GM23338 (cell line): ENCODE data around the gene CPB1. TPM values are rescaled to one million over a fixed set of nuclear protein-coding genes. Genes with fewer than 3 reads are reported as not detected.

Experiments used
- ATAC-seq: fragments of 200-7000 bp; cut with Tn5 transposase; 3 replicates; pipeline ENCODE4 v1.9.1; 2020
- DNase-seq: peaks from one replicate; pipeline ENCODE4 v3.0.0-alpha.2; 2015; ENCODE audit warnings: low spot score
- H2AFZ ChIP-seq: fragments of 200-600 bp; sonication (generic); 2 replicates; pipeline ENCODE4 v1.8.0; 2016; ENCODE audit warnings: antibody characterized with exemption, mild to moderate bottlenecking, moderate library complexity
- H3F3A ChIP-seq: fragments of 200-600 bp; sonication (generic); replicated peaks from 2 replicates; pipeline ENCODE4 v1.8.0; 2017; ENCODE audit warnings: antibody characterized with exemption, mixed run types, low read depth
- H3K27ac ChIP-seq: fragments of 200-600 bp; sonication (generic); 2 replicates; pipeline ENCODE4 v1.6.1; 2016; ENCODE audit warnings: low read depth
- H3K27me3 ChIP-seq: fragments of 200-600 bp; sonication (generic); 2 replicates; pipeline ENCODE4 v1.8.0; 2016; ENCODE audit warnings: mild to moderate bottlenecking, mixed run types, moderate library complexity; ENCODE audit not compliant: insufficient read depth
- H3K36me3 ChIP-seq: fragments of 200-600 bp; sonication (generic); 2 replicates; pipeline ENCODE4 v1.8.0; 2016; ENCODE audit warnings: mild to moderate bottlenecking; ENCODE audit not compliant: insufficient read depth
- H3K4me1 ChIP-seq: fragments of 200-600 bp; sonication (generic); 2 replicates; pipeline ENCODE4 v1.8.0; 2016; ENCODE audit warnings: mild to moderate bottlenecking, moderate library complexity; ENCODE audit not compliant: insufficient read depth
- H3K4me2 ChIP-seq: fragments of 200-600 bp; sonication (generic); 2 replicates; pipeline ENCODE4 v1.7.1; 2017; ENCODE audit warnings: mixed run types
- H3K4me3 ChIP-seq: fragments of 200-600 bp; sonication (generic); 2 replicates; pipeline ENCODE4 v1.6.1; 2016; ENCODE audit warnings: mixed run types
- H3K79me2 ChIP-seq: fragments of 200-600 bp; sonication (generic); replicated peaks from 2 replicates; pipeline ENCODE4 v1.8.0; 2017; ENCODE audit warnings: mild to moderate bottlenecking; ENCODE audit not compliant: insufficient read depth
- H3K9me2 ChIP-seq: fragments of 200-600 bp; sonication (generic); 2 replicates; pipeline ENCODE4 v1.8.0; 2017; ENCODE audit not compliant: insufficient read depth
- H4K20me1 ChIP-seq: fragments of 200-600 bp; sonication (generic); replicated peaks from 2 replicates; pipeline ENCODE4 v1.8.0; 2017; ENCODE audit warnings: mild to moderate bottlenecking; ENCODE audit not compliant: insufficient read depth
- H3K27ac Mint-ChIP-seq: 2 replicates; pipeline ENCODE4 v1.8.0; 2020; ENCODE audit warnings: inconsistent platforms, mild to moderate bottlenecking, moderate library complexity, mixed read lengths
- H3K27me3 Mint-ChIP-seq: 3 replicates; pipeline ENCODE4 v1.8.0; 2022; ENCODE audit warnings: low read depth, mild to moderate bottlenecking, moderate library complexity, mixed read lengths, inconsistent platforms; ENCODE audit not compliant: insufficient read depth, poor library complexity
- H3K36me3 Mint-ChIP-seq: 3 replicates; pipeline ENCODE4 v1.8.0; 2021; ENCODE audit warnings: low read depth, mild to moderate bottlenecking, inconsistent platforms, moderate library complexity, mixed read lengths
- H3K4me1 Mint-ChIP-seq: 3 replicates; pipeline ENCODE4 v1.8.0; 2020; ENCODE audit warnings: mild to moderate bottlenecking, inconsistent platforms, mixed read lengths
- H3K4me3 Mint-ChIP-seq: 3 replicates; pipeline ENCODE4 v1.8.0; 2021; ENCODE audit warnings: moderate library complexity, mild to moderate bottlenecking, inconsistent platforms, mixed read lengths
- H3K9me3 Mint-ChIP-seq: 3 replicates; pipeline ENCODE4 v1.8.0; 2020; ENCODE audit warnings: moderate library complexity, mild to moderate bottlenecking, inconsistent platforms, mixed read lengths
- CREB1 ChIP-seq: fragments of 250-450 bp; sonication (Bioruptor Pico); IDR thresholded peaks from 2 replicates; pipeline ENCODE4 v1.5.0; 2020; ENCODE audit warnings: low read depth, mild to moderate bottlenecking, moderate library complexity
- ETS1 ChIP-seq: IDR thresholded peaks from 2 replicates; pipeline ENCODE4 v1.6.1; 2016; ENCODE audit warnings: antibody characterized with exemption
- EZH2 ChIP-seq: fragments of 200-600 bp; sonication (generic); IDR thresholded peaks from one replicate; pipeline ENCODE4 v1.8.0; 2017; ENCODE audit warnings: antibody characterized with exemption, mild to moderate bottlenecking, low read depth; ENCODE audit not compliant: unreplicated experiment
- EZH2phosphoT487 ChIP-seq: fragments of 200-600 bp; sonication (generic); IDR thresholded peaks from one replicate; pipeline ENCODE4 v1.8.1; 2018; ENCODE audit warnings: antibody characterized with exemption; ENCODE audit not compliant: unreplicated experiment
- JUNB ChIP-seq: IDR thresholded peaks from one replicate; pipeline ENCODE4 v1.6.1; 2016; ENCODE audit warnings: antibody characterized with exemption; ENCODE audit not compliant: unreplicated experiment
- NANOG ChIP-seq: IDR thresholded peaks from 2 replicates; pipeline ENCODE4 v1.6.1; 2016; ENCODE audit warnings: antibody characterized with exemption, borderline replicate concordance
- POLR2AphosphoS5 ChIP-seq: IDR thresholded peaks from 2 replicates; pipeline ENCODE4 v1.6.1; 2016; ENCODE audit warnings: antibody characterized with exemption, low read depth
- STAT1 ChIP-seq: IDR thresholded peaks from one replicate; pipeline ENCODE4 v1.6.1; 2016; ENCODE audit warnings: antibody characterized with exemption; ENCODE audit not compliant: unreplicated experiment
- ZNF114 ChIP-seq: fragments of 250-450 bp; sonication (Bioruptor Pico); IDR thresholded peaks from 2 replicates; pipeline ENCODE4 v1.5.0; 2020; ENCODE audit warnings: mild to moderate bottlenecking, moderate library complexity
- ZNF331 ChIP-seq: fragments of 250-450 bp; sonication (Bioruptor Pico); IDR thresholded peaks from 2 replicates; pipeline ENCODE4 v1.5.0; 2020; ENCODE audit warnings: low read depth, mild to moderate bottlenecking, moderate library complexity
- polyA plus RNA-seq: library from polyadenylated mRNA; unstranded; fragments of >200 nt; fragmentation: Nextera tagmentation; extraction: Ambion mirVana; gene quantifications from 2 replicates; pipeline ENCODE4 v1.2.1, GENCODE V29; 2016
- total RNA-seq: library from RNA; depleted of rRNA; stranded (reverse); fragments of >200 nt; shearing (Covaris generic); gene quantifications from 2 replicates; pipeline ENCODE4 v1.2.3, GENCODE V29; 2014
- TF ChIP-seq, protein P1 (sequence below): fragments of 250-450 bp; sonication (Bioruptor Pico); IDR thresholded peaks from 2 replicates; pipeline ENCODE4 v1.5.0; 2020; ENCODE audit warnings: mild to moderate bottlenecking, moderate library complexity
- TF ChIP-seq, protein P2 (sequence below): IDR thresholded peaks from one replicate; pipeline ENCODE4 v1.6.1; 2018; ENCODE audit warnings: antibody characterized with exemption; ENCODE audit not compliant: unreplicated experiment
- TF ChIP-seq, protein P3 (sequence below), 2 experiments: fragments of 200-600 bp in 1 of 2; sonication (generic) in 1 of 2; conservative IDR thresholded peaks; 2 replicates each; pipeline versions ENCODE4 v1.5.1 to v1.6.1; 2016 to 2017; ENCODE audit warnings: antibody characterized with exemption in 2 of 2, low read depth in 2 of 2, mild to moderate bottlenecking in 2 of 2, moderate library complexity in 1 of 2

Gene CPB1
- total and polyA plus RNA-seq, 2 experiments from 2014 or later: not detected

GRCh38 chr3:148816981-148817525 lies 10.6 kb upstream of the CPB1 start:
- H3K9me2 ChIP-seq: no peaks in the 10 kb centered on the region
- no peak overlapping the region for H3K4me2 ChIP-seq
- Mint-ChIP-seq H3K36me3 (no peaks in the 10 kb centered on the region), H3K4me3 (no peak overlapping the region), H3K27ac (no peak overlapping the region), H3K4me1 (peaks cover 20% of the 10 kb centered on the region), H3K27me3 (peaks cover 3% of the 10 kb centered on the region), H3K9me3 (no peaks in the 10 kb centered on the region; the same call in 2 of the 3 replicates)
- H3K4me3 ChIP-seq: no peak overlapping the region
- no peak overlapping the region for H3K27ac ChIP-seq
- no peaks in the 10 kb centered on the region for H3K27me3 ChIP-seq
- DNase-seq: no peak
- H3K79me2 ChIP-seq: no peaks in the 10 kb centered on the region
- H3K4me1 ChIP-seq: peaks cover 18% of the 10 kb centered on the region
- no peaks in the 10 kb centered on the region for H3K36me3 ChIP-seq
- no peak overlapping the region for H2AFZ ChIP-seq
- no peaks in the 10 kb centered on the region for H3F3A ChIP-seq
- ATAC-seq: no peak
- no peaks in the 10 kb centered on the region for H4K20me1 ChIP-seq
- no peak for TF ChIP-seq NANOG
- no peak for TF ChIP-seq CREB1
- TF ChIP-seq ETS1: no peak
- TF ChIP-seq, protein P1, sequence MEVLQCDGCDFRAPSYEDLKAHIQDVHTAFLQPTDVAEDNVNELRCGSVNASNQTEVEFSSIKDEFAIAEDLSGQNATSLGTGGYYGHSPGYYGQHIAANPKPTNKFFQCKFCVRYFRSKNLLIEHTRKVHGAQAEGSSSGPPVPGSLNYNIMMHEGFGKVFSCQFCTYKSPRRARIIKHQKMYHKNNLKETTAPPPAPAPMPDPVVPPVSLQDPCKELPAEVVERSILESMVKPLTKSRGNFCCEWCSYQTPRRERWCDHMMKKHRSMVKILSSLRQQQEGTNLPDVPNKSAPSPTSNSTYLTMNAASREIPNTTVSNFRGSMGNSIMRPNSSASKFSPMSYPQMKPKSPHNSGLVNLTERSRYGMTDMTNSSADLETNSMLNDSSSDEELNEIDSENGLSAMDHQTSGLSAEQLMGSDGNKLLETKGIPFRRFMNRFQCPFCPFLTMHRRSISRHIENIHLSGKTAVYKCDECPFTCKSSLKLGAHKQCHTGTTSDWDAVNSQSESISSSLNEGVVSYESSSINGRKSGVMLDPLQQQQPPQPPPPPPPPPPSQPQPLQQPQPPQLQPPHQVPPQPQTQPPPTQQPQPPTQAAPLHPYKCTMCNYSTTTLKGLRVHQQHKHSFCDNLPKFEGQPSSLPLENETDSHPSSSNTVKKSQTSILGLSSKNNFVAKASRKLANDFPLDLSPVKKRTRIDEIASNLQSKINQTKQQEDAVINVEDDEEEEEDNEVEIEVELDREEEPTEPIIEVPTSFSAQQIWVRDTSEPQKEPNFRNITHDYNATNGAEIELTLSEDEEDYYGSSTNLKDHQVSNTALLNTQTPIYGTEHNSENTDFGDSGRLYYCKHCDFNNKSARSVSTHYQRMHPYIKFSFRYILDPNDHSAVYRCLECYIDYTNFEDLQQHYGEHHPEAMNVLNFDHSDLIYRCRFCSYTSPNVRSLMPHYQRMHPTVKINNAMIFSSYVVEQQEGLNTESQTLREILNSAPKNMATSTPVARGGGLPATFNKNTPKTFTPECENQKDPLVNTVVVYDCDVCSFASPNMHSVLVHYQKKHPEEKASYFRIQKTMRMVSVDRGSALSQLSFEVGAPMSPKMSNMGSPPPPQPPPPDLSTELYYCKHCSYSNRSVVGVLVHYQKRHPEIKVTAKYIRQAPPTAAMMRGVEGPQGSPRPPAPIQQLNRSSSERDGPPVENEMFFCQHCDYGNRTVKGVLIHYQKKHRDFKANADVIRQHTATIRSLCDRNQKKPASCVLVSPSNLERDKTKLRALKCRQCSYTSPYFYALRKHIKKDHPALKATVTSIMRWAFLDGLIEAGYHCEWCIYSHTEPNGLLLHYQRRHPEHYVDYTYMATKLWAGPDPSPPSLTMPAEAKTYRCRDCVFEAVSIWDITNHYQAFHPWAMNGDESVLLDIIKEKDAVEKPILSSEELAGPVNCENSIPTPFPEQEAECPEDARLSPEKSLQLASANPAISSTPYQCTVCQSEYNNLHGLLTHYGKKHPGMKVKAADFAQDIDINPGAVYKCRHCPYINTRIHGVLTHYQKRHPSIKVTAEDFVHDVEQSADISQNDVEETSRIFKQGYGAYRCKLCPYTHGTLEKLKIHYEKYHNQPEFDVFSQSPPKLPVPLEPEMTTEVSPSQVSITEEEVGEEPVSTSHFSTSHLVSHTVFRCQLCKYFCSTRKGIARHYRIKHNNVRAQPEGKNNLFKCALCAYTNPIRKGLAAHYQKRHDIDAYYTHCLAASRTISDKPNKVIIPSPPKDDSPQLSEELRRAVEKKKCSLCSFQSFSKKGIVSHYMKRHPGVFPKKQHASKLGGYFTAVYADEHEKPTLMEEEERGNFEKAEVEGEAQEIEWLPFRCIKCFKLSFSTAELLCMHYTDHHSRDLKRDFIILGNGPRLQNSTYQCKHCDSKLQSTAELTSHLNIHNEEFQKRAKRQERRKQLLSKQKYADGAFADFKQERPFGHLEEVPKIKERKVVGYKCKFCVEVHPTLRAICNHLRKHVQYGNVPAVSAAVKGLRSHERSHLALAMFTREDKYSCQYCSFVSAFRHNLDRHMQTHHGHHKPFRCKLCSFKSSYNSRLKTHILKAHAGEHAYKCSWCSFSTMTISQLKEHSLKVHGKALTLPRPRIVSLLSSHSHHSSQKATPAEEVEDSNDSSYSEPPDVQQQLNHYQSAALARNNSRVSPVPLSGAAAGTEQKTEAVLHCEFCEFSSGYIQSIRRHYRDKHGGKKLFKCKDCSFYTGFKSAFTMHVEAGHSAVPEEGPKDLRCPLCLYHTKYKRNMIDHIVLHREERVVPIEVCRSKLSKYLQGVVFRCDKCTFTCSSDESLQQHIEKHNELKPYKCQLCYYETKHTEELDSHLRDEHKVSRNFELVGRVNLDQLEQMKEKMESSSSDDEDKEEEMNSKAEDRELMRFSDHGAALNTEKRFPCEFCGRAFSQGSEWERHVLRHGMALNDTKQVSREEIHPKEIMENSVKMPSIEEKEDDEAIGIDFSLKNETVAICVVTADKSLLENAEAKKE: no peak
- TF ChIP-seq STAT1: no peak
- TF ChIP-seq, protein P2, sequence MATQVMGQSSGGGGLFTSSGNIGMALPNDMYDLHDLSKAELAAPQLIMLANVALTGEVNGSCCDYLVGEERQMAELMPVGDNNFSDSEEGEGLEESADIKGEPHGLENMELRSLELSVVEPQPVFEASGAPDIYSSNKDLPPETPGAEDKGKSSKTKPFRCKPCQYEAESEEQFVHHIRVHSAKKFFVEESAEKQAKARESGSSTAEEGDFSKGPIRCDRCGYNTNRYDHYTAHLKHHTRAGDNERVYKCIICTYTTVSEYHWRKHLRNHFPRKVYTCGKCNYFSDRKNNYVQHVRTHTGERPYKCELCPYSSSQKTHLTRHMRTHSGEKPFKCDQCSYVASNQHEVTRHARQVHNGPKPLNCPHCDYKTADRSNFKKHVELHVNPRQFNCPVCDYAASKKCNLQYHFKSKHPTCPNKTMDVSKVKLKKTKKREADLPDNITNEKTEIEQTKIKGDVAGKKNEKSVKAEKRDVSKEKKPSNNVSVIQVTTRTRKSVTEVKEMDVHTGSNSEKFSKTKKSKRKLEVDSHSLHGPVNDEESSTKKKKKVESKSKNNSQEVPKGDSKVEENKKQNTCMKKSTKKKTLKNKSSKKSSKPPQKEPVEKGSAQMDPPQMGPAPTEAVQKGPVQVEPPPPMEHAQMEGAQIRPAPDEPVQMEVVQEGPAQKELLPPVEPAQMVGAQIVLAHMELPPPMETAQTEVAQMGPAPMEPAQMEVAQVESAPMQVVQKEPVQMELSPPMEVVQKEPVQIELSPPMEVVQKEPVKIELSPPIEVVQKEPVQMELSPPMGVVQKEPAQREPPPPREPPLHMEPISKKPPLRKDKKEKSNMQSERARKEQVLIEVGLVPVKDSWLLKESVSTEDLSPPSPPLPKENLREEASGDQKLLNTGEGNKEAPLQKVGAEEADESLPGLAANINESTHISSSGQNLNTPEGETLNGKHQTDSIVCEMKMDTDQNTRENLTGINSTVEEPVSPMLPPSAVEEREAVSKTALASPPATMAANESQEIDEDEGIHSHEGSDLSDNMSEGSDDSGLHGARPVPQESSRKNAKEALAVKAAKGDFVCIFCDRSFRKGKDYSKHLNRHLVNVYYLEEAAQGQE: no peak
- TF ChIP-seq, protein P3, sequence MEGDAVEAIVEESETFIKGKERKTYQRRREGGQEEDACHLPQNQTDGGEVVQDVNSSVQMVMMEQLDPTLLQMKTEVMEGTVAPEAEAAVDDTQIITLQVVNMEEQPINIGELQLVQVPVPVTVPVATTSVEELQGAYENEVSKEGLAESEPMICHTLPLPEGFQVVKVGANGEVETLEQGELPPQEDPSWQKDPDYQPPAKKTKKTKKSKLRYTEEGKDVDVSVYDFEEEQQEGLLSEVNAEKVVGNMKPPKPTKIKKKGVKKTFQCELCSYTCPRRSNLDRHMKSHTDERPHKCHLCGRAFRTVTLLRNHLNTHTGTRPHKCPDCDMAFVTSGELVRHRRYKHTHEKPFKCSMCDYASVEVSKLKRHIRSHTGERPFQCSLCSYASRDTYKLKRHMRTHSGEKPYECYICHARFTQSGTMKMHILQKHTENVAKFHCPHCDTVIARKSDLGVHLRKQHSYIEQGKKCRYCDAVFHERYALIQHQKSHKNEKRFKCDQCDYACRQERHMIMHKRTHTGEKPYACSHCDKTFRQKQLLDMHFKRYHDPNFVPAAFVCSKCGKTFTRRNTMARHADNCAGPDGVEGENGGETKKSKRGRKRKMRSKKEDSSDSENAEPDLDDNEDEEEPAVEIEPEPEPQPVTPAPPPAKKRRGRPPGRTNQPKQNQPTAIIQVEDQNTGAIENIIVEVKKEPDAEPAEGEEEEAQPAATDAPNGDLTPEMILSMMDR (conservative IDR thresholded peaks at IDR 0.05; ENCODE audit: low read depth in 2 of 2): no peak
- no peak for TF ChIP-seq EZH2
- no peak for TF ChIP-seq ZNF114 (CRISPR knock-in tag)
- no peak for TF ChIP-seq EZH2phosphoT487
- no peak for TF ChIP-seq ZNF331 (CRISPR knock-in tag)
- TF ChIP-seq POLR2AphosphoS5: no peak
- TF ChIP-seq JUNB: no peak
